Heart left ventricle (tissue), 13 donors: ENCODE data around the gene DDTL.

Experiments used
- POLR2A ChIP-seq, 2 donors: fragments of 450-650 bp; IDR thresholded peaks; one replicate each; pipeline ENCODE4 v1.6.1; 2017; ENCODE audit warnings: antibody characterized with exemption in 2 of 2, mild to moderate bottlenecking in 2 of 2, moderate library complexity in 2 of 2
- TF ChIP-seq, protein P1 (sequence below), 12 donors: fragments of 200-600 bp; sonication (generic) in 4 of 12; IDR thresholded peaks; one replicate each; pipeline versions ENCODE4 v1.5.0 to v1.8.0; 2018 to 2022; ENCODE audit warnings: antibody characterized with exemption in 12 of 12, mild to moderate bottlenecking in 5 of 12
- donor health status: ischemic (EF 13 %, LVEDD 7.1; RV severe dilation, severe dysfunction).
- donor health status: DM: no; HTN: yes; CAD: no.
- donor health status: DM: no; HTN: no; CAD: no.
- donor health status: ischemic (EF 25% LVEDD 6.9; RV normal size, moderate dysfunction).
- donor health status: ischemic (EF 25% LVEDD 5.7; RV mildly dilated, moderate dysfunction).
- donor health status: ischemic (EF 35%, LVEDD 5.7; RV mildly dilated, moderate dysfunction).
- donor health status: nonischemic (EF 11% LVEDD 7.7; RV severe dilation, severe dysfunction).
- donor health status: DM: yes; HTN: yes; CAD: no.
- donor health status: PGD.
- donor health status: ischemic (EF 29% LVEDD 5.4; RV normal size, mild dysfunction).
- donor health status: nonischemic (EF 23%, LVEDD 6.1; RV moderate dilation, normal function).

DNA sequence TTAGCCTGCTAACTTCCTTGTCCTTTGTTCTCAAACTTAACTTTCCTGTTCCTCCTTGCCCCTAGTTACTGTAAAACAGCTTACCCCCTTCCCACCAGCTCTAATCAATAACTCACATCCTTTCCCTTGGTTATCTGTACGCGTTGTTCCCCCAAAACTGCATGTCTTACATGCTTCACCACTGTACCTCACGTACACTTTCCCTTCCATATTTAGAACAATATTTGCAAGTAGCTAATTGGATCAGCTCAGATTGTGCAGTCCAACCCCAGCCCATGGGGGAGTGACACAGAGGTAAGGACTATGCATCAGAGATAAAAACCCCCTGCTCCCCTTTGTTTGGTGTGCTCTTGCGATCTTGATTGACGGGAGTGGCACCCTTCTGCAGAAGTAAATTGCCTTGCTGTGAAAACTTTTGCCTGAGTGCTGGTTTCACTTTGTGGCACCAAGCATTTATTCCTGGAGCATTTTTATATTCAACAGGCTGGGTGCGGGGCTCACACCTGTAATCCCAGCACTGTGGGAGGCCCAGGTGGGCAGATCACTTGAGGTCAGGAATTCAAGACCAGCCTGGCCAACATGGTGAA is 41.6 kb upstream of the DDTL start:
- TF ChIP-seq, protein P1, sequence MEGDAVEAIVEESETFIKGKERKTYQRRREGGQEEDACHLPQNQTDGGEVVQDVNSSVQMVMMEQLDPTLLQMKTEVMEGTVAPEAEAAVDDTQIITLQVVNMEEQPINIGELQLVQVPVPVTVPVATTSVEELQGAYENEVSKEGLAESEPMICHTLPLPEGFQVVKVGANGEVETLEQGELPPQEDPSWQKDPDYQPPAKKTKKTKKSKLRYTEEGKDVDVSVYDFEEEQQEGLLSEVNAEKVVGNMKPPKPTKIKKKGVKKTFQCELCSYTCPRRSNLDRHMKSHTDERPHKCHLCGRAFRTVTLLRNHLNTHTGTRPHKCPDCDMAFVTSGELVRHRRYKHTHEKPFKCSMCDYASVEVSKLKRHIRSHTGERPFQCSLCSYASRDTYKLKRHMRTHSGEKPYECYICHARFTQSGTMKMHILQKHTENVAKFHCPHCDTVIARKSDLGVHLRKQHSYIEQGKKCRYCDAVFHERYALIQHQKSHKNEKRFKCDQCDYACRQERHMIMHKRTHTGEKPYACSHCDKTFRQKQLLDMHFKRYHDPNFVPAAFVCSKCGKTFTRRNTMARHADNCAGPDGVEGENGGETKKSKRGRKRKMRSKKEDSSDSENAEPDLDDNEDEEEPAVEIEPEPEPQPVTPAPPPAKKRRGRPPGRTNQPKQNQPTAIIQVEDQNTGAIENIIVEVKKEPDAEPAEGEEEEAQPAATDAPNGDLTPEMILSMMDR (IDR thresholded peaks at IDR 0.05): no peak
- no peak for TF ChIP-seq POLR2A (IDR thresholded peaks at IDR 0.05)
